HG03159 (cell line): ENCODE results near the gene ATP13A5.
A peak's percentile ranks its signal among the peaks of the same experiment; 100 is the strongest.

Source experiments
- ATAC-seq: cut with Tn5 transposase; IDR thresholded peaks from one replicate; pipeline ENCODE4 v1.9.1; 2021; ENCODE audit warnings: mild to moderate bottlenecking, moderate library complexity; ENCODE audit not compliant: unreplicated experiment

ATP13A5 gene

DNA sequence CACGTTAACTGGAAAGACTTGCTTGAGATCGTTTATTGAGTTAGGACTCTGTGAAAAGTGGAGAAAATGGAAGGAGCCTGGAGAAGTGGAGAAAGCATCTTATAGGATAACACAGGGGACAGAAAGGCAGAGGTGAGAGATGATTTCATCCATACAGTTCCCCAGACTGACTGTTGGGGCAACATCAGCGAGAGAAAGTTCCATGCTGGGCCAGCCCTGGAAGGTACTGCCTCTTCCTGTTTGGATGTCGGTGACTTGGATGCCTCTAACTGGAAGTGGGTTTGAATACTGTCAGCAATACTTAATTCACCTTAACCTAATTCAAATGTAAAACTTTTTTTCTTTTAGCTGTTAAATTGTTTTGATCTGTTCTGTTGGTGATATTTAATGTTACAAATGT, 32.3 kb downstream of the ATP13A5 start:
- ATAC-seq, result no peak

DNA sequence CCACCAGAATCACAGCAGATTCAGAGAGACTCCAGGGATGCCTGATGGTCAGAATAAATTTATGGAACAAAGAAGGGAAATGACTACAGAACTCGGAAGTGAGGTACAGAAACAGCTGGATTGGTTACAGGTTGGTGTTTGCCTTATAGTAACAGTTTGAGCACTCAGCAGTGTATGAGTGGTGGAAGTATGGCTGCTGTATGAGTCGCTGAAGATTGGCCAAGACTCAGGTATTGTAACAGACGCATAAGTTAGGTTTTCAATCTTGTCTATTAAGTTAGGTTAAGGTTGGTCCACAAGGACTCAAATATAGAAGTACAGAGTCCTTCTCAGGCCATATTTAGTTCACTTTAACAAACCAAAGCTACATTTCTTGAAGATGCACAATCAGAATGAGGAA, 33.1 kb downstream of the ATP13A5 start:
- no peak for ATAC-seq

DNA sequence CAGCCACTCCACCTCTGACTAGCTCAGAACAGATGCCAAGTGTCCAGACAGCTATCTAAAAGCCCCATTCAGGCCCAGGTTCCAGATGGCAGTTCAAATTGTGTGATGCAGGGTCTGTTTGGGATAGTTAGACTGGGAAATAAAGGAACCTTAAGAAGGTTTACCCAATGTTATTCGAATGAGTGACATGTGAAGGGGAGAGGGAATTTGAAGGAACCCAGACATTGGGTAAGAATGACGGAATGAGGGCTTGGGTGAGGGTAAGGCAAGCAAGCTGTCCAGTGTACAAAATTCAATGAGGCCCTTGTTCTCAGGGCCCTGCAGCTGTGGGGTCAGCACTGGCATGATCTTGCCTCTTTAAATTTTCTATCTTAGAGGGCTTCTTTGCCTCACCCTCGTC, 34.1 kb downstream of the ATP13A5 start:
- no peak for ATAC-seq

DNA sequence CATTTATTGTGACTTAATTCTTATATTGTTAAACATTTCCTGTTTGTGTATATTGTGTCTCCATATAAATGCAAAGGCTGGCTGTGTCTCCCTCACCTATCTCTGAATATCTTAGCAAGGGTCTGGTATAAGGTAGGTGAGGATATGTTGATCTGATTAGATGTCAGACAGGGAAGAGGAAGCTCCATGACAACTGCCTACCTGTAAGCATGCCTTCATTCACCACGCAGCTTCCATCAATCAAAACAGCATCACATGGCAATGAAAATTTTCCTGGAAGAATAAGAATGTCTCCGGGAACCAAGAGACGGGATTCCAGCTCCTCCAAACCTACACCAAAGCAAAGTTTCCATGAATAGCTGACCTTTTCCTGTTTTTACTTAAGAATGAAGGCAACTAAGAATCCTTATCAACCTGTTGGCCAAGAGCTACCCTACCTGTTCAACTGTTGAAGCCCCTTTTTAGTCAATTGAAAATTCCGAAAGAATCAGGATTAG, 34.8 kb downstream of the ATP13A5 start:
- no peak for ATAC-seq

DNA sequence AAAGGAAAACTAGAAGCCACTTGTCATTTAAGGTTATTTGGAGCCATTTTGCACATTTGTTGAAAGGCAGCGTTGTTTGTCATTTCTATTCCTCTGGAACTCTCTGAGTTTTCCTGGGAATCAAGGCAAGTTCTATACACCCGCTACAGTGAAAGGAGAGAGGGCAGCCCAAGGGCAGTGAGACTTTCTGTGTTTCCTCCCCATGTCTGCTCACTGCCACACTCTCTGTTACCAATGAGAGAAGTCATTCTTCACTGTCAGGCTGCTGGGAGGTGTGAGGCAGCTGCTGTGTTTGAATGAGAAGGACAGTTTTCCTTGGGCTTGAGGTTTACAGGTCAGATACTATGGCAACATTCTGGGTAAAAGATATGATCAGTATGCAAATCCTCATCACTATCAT, 36.0 kb downstream of the ATP13A5 start:
- no peak for ATAC-seq

DNA sequence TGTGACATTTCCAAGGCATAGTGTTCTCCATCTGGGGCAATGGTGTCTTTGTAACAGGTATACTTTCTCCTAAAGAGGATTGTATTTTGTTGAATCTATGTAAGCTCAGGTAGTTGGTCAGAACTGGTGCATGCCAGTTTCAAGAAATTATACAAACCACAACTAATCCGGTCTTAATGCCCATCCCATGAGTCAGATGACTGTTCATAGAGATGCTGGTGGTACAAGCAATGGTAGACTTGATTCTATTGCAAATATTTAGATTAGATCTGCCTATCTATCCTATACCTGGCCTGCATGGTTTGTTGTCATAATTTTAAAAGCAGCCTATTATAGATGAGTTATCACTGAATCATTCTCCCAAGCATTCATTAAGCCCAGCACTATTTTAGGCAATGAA, 43.5 kb downstream of the ATP13A5 start:
- no peak for ATAC-seq

DNA sequence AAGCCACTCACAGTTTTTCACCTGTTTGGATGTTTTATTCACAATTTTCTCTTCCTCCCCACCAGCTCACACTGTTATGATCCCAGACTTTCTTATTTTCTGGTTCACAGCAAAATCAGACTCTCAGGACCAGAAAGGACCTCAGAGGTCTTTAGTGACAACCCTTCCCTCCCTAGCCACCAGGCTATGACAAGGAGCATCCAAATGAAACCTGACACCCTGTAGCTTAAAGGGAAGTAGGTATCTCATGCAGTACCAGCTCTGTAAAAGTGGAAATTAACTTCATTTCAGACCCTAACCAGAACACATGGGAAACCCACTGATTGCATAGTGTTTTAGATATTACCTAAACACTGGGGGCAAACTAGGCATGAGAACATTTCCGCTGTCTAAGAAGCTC, 45.3 kb downstream of the ATP13A5 start:
- ATAC-seq, result no peak

DNA sequence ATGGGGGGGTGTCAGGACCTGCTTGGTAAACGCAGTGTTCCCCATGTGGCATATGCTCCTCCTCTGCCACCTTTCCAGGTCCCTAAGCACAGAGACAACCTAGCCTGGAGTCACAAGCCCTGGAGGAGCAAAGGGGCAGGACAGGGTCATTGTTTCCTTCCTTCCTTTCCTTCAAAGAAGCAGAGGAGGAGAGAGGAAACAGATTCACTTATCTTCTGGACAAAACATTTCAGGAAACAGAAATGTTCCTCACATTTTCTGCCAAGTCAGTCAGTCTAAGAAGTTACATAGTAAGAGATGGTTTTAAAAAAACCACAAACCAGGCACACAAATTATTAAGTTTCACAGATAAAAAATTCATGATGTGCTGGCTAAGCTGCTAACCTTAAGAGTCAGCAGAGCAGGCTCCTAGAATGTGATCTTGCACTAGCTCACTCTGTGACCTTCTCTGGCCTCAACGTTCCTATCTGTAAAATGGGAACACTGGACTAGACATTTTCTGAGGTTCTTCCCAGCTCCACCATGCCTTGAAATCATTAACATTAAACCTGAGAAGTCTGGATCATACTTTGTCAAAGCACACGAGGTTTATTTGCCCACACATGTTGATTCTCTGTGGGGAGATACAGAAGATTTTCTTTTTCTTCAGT, 47.9 kb downstream of the ATP13A5 start:
- ATAC-seq, result no peak

DNA sequence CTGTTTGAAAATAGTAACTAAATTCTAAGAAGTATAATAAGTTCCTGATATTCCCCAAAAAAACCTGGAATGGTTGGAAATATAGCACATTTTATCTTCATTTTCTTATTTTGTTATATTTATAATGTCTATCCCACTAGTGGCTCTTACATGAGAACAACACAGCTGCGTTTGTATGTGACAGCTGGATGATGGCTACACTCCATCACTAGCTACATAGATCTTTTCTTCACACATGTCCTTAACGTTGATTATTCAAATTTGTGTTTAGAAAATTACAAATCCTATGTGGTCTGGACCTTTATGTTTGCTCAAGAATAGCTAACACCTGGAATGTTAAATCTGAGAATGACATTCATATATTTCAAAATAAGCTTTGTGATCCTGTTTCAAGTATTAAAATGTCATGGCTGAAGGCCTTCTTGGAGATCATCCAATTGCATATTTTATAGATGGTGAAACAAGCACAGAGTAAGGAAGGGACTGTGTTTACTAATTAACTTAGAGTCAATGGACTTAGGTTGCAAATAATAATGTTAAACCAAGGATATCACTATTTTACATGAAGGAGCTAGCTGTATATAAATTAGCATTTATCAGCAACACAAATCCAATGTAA, 60.8 kb downstream of the ATP13A5 start:
- ATAC-seq, result no peak

DNA sequence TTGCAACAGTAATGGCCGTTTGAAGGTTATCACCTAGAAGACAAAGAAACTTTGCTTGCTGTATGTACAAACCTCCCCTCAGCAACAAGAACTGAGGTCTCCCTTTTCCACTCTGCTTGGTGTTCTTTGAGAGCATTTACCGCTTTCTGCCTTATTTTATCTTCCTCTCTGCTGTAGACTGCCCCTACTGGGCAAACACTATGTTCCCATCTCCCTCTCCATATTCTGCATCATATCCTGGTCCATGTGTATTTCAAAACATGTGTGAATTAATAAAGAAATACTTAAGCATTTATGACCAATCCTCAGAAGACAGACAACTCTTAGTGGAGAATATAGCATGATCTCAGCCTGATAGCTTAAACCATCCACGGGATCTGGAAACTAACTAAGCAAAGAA, 64.4 kb downstream of the ATP13A5 start:
- ATAC-seq, result peak; percentile 44

DNA sequence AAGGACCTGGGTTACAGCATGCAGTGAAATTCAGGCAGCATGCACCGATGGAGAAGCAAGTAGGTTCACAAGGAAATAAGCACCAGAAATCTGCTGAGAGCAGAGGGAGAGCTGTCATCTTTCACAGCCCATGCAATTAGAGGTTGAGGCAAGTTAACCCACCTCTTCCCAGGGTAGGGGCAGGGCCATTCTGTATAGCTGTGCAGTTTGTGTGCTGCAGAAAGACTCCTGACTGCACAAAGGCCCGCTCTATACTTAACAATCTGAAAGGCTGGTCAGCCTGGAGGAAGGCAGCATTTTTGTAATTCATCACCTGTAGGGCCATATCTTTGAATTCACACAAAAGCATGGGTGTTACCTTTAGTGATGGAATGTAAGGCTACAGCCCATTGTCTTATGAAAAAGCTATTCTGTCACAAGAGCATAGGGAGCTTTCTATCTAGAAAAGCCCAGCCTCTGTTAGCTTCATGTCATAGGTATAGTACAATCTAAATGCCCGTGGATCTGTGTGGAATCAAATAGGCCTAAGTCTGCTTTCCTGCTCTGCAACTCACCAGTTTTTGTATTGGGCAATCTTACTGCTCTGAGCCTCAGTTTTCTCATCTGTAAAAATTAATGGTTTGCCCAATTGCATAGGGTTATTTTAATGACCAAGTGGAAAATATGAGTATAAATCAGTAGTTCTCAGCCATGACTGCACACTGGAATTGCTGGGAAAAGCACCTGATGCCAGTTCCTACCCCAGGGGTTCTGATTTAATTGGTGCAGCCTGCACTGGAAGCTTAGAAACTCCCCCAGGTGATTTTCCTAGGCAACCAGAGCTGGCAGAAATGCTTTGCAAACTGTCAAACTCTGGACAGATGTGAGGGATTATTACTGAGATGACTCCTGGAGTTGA, 65.2 kb downstream of the ATP13A5 start:
- no peak for ATAC-seq

DNA sequence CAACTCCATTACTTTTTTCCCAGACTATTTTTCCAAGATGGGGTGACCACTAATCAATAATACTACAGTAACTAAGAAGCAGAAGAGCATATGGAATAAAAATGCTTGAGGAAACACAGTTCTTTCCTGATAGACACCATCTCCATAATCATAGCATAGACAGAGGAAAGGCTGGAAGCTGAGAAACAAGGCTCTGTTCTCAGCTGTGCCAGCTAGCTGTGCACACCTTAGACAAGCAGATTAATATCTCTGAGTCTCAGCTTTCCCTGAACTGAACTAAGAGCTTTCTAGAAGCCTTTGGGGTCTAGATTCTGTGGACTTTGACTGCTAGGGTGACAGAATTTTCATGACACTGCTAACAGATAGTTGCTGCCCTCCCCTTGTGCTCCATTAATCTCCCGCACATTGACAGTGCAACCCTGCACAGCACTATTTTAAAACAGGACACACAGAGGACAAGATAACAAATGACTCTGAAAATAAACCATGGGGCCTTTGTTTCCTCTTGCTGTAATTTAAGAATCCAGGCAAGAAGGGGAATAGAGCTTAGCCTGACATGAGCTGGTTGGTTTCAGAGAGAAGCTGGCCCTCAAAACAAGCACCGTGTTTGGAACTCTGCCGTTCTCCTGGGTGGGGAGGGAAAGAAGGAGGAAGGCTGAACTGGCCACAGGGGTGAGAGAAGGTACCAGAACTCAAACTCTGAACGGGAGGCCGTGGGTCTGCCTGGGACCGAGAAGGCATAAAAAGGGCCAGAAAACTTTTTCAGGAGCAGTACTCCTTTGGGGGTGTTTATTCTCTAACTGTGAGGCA, 67.4 kb downstream of the ATP13A5 start:
- no peak for ATAC-seq

DNA sequence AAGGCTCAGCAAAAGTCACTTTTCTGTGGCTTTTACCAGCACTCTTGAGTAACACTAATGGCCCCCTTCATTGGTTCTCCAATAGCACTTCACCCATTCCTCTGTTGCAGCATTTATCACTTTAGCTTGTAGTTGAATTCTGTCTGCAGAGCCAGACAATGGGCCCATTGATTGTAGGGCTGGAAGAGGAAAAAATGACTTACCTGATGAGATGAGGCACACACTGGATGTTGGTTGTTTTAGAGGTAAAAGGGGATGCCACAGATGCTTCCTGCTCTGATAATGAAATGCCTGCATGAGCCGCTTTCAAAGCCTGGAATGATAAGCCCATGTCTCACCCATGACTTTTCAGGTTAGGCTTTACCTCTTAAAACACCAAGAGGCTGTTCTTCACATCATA, 73.2 kb downstream of the ATP13A5 start:
- no peak for ATAC-seq

DNA sequence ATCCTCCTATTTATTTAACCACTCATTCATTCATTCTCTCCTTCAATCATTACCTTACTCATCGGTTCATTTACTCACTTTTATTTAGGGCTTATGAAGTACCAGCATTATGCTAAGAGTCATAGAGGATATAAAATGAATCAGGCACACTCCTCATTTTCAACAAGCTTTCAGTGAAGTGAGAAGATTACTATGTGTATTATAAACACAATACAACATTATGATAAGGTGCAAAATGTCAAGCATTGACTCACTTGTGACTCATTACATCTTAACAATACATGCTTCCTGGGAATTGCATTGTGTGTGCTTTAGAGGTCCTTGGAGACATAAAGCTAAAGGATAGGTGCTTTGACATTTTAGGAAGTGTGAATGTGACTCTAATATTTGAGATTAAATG, 77.1 kb downstream of the ATP13A5 start:
- no peak for ATAC-seq

DNA sequence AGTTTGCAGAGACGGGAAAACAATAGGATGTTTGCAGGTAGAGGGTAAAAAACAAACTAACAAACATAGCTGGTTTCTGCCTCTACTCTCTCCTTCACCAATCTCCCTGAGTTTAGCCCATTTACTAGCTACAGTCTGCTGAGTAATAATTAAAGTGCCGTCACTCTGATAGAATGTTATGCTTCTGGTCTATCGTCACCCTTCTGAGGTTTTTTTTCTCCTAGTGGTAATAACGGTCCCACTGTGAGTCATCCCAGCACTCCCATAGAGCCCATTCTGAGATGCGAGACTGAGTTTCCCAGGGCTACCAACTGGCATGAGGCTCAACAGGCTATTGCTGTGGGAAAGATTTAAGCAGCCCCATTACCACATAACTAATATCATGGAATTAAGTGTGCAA, 81.1 kb downstream of the ATP13A5 start:
- ATAC-seq, result no peak

DNA sequence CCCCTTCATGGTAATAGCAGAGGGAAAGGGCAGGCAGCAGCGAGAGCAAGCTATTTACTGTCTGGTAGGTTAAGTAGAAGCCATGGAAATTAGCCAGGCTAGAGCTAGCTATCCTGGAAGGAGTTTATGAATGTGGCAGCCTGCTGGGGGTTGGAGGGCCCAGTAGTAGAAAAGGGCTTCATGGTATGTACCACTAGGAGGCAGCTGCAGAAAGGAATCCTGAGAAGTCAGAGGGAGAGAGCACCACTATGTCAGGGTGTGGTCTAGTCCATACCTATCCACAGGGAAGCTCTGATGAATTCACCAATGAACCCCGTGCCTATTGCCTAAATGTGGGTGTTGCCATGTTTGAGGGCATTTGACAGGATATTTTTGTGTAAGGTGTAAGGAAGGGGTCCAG, 82.6 kb downstream of the ATP13A5 start:
- ATAC-seq, result no peak

DNA sequence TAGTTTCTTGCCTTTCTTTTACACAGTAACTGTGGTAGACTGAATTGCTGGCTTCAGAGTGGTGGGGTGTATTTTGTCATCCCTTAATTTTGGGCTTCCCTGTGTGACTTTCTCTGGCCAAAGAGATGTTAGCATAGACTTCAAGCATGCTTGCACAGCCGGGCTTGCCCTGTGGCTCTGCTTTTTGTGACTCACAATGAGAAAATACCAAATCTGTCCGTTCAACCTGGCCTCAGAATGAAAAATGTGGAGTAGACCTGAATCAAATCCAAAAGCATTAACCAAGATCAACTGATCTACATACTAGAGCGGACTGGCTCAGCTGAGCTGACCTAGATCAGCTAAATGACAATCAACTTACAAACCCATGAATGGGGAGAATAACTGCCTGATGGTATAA, 86.2 kb downstream of the ATP13A5 start:
- no peak for ATAC-seq

DNA sequence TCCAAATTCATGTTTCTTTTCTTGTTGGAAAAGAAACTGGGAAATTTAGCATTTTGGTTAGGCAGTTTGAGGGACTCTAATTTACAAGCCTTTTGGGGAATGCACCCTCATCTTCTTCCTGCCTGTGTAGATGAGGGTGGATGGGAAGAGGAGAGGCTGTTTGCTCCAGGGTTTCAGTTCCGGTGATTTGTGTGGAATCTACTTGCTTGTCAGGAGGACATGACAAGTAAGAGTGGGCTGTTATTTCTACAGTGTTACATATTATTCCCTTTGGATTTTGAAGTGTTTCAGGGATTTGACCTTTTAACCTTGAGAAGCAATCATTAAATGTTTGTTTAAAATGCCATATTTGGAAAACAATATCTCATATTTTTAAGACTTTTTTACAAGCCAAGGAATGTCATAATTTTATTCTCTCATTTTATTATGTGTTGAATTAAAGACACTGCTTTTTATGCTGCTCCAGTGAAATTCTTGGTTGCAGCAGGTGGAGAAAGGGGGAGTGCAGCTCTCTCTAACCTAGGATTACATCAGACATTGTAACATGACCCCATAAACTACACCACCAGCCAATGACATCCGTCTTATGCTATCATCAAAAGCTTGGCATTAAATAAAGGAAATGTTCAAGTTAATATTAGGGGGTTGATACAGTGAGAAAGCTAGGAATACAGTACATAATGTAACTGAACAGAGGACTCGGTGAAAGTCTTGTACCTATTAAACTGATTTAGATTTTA, 107.3 kb downstream of the ATP13A5 start:
- no peak for ATAC-seq

DNA sequence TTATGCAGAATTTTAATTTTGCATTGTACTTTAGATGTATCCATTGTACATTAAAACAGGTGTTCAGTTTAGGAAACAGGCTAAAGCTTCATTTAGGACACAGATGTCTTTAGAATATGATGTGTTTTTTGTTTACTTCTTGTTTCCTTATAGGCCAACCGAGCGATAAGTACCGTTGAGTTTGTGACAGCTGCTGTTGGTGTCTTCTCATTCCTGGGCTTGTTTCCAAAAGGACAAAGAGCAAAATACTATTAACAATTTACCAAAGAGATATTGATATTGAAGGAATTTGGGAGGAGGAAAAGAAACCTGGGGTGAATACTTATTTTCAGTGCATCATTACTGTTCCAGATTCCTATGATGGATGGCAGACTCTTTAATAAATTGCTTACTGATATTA, 108.1 kb downstream of the ATP13A5 start:
- no peak for ATAC-seq

DNA sequence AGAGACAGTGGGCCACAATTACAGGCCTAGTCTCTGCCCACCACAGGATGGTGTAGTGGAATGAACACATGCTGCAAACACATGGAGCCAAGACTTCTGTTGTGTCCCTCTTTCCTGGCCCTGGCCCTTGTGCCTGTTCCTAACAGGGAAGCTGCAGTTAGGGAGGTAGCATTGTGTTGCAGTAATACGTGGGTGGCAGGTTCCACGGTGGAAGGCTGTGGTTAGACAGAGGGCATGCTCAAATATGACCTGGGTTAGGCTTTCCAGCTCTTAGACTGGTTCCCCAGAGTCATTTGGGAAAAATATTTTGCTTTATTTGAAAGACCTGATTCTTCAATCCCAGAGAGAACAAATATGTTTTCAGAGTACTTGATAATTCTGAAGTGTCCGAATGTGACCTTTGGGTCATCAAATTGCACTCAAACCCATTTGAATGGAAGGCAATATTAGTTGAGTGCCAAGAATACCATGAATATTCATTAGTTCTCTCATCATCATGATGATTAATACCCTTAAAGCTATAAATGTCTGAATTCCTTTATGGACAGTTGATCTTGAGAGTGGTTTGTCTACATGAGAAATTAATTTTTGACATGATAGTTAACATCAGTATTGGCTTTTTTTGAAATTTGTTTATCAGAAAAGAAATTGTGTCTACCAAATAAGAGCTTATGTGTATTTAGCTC, 109.1 kb downstream of the ATP13A5 start:
- no peak for ATAC-seq
